ENCODE data around the gene APBA2. TPM values are rescaled to one million over a fixed set of nuclear protein-coding genes. Genes with fewer than 3 reads are reported as not detected.
"Not testable (repeated sequence)": the region's sequence is repeated elsewhere in the genome, so short reads cannot be mapped to it uniquely, and the experiment has no call there.

APBA2 gene
- total RNA-seq, 2 donors from 2014 or later = 9.1 to 9.8 TPM

GRCh38 chr15:29014493-29014892, 128.7 kb downstream of the APBA2 start:
- no peaks in the 10 kb centered on the region for H3K9me3 Mint-ChIP-seq
- H3K27ac Mint-ChIP-seq = no peak overlapping the region
- ATAC-seq (replicated peaks in 1 of 2) (peak; percentile 34 to 75), DNase-seq (no peak)
- H3K4me3 Mint-ChIP-seq = no peak overlapping the region
- H3K4me1 Mint-ChIP-seq (ENCODE audit: low read depth) = peaks cover 29% of the 10 kb centered on the region
- no peaks in the 10 kb centered on the region for H3K27me3 Mint-ChIP-seq (ENCODE audit: low read depth)
- H3K36me3 Mint-ChIP-seq (ENCODE audit: insufficient read depth in 2 of 2) = peaks cover 0 to 1% of the 10 kb centered on the region in 2 donors

- H3K4me1 Mint-ChIP-seq (ENCODE audit: low read depth) = peaks cover 29% of the 10 kb centered on the region
- DNase-seq = no peak
- no peak overlapping the region for H3K27ac Mint-ChIP-seq
- H3K36me3 Mint-ChIP-seq (ENCODE audit: insufficient read depth in 2 of 2) = peaks cover 0 to 1% of the 10 kb centered on the region in 2 donors
- H3K9me3 Mint-ChIP-seq = no peaks in the 10 kb centered on the region
- no peak for ATAC-seq (replicated peaks in 1 of 2)
- H3K27me3 Mint-ChIP-seq (ENCODE audit: low read depth) = no peaks in the 10 kb centered on the region
- H3K4me3 Mint-ChIP-seq = no peak overlapping the region
Measured at GRCh38 chr15:29016518-29016917, 130.7 kb downstream of the APBA2 start.

GRCh38 chr15:29018120-29018805, 132.5 kb downstream of the APBA2 start:
- ATAC-seq (replicated peaks in 1 of 2) = no peak
- no peaks in the 10 kb centered on the region for H3K27me3 Mint-ChIP-seq (ENCODE audit: low read depth)
- H3K4me1 Mint-ChIP-seq (ENCODE audit: low read depth) = peaks cover 23% of the 10 kb centered on the region
- DNase-seq = no peak
- H3K36me3 Mint-ChIP-seq (ENCODE audit: insufficient read depth in 2 of 2) = peaks cover 0 to 1% of the 10 kb centered on the region in 2 donors
- no peak overlapping the region for H3K27ac Mint-ChIP-seq
- H3K4me3 Mint-ChIP-seq = no peak overlapping the region
- no peaks in the 10 kb centered on the region for H3K9me3 Mint-ChIP-seq

GRCh38 chr15:29018995-29019976, 133.5 kb downstream of the APBA2 start:
- H3K4me3 Mint-ChIP-seq = no peak overlapping the region
- peaks cover 13% of the 10 kb centered on the region for H3K4me1 Mint-ChIP-seq (ENCODE audit: low read depth)
- no peak for DNase-seq
- no peaks in the 10 kb centered on the region for H3K27me3 Mint-ChIP-seq (ENCODE audit: low read depth)
- no peaks in the 10 kb centered on the region for H3K9me3 Mint-ChIP-seq
- H3K27ac Mint-ChIP-seq = no peak overlapping the region
- no peak for ATAC-seq (replicated peaks in 1 of 2)
- H3K36me3 Mint-ChIP-seq (ENCODE audit: insufficient read depth in 2 of 2) = peaks cover 0 to 1% of the 10 kb centered on the region in 2 donors

GRCh38 chr15:29021857-29022256, 136.1 kb downstream of the APBA2 start:
- no peaks in the 10 kb centered on the region for H3K9me3 Mint-ChIP-seq
- H3K27ac Mint-ChIP-seq = no peak overlapping the region
- H3K4me1 Mint-ChIP-seq (ENCODE audit: low read depth) = no peaks in the 10 kb centered on the region
- H3K36me3 Mint-ChIP-seq (ENCODE audit: insufficient read depth in 2 of 2) = no peaks in the 10 kb centered on the region
- ATAC-seq (replicated peaks in 1 of 2) (no peak), DNase-seq (no peak)
- no peak overlapping the region for H3K4me3 Mint-ChIP-seq
- no peaks in the 10 kb centered on the region for H3K27me3 Mint-ChIP-seq (ENCODE audit: low read depth)

GRCh38 chr15:29024662-29025061, 138.9 kb downstream of the APBA2 start:
- no peak for ATAC-seq (replicated peaks in 1 of 2)
- DNase-seq = no peak
- Mint-ChIP-seq H3K4me1 (ENCODE audit: low read depth) (peaks cover 5% of the 10 kb centered on the region), H3K36me3 (ENCODE audit: insufficient read depth in 2 of 2) (no peaks in the 10 kb centered on the region), H3K9me3 (peaks cover 0 to 4% of the 10 kb centered on the region in 2 donors), H3K27me3 (ENCODE audit: low read depth) (no peaks in the 10 kb centered on the region), H3K27ac (no peak overlapping the region), H3K4me3 (no peak overlapping the region)

GRCh38 chr15:29025411-29025810, 139.6 kb downstream of the APBA2 start:
- not testable (repeated sequence) for H3K27me3 Mint-ChIP-seq (ENCODE audit: low read depth); H3K27ac Mint-ChIP-seq; ATAC-seq (replicated peaks in 1 of 2); H3K9me3 Mint-ChIP-seq; H3K36me3 Mint-ChIP-seq (ENCODE audit: insufficient read depth in 2 of 2); DNase-seq; H3K4me1 Mint-ChIP-seq (ENCODE audit: low read depth); H3K4me3 Mint-ChIP-seq

GRCh38 chr15:29028158-29028557, 142.4 kb downstream of the APBA2 start:
- not testable (repeated sequence) for H3K27ac Mint-ChIP-seq; ATAC-seq (replicated peaks in 1 of 2); H3K36me3 Mint-ChIP-seq (ENCODE audit: insufficient read depth in 2 of 2); H3K9me3 Mint-ChIP-seq; H3K4me3 Mint-ChIP-seq; DNase-seq; H3K27me3 Mint-ChIP-seq (ENCODE audit: low read depth)
- peaks cover 21% of the 10 kb centered on the region for H3K4me1 Mint-ChIP-seq (ENCODE audit: low read depth)

GRCh38 chr15:29029651-29030195, 143.9 kb downstream of the APBA2 start:
- no peak for DNase-seq
- Mint-ChIP-seq H3K36me3 (ENCODE audit: insufficient read depth in 2 of 2) (peaks cover 2 to 4% of the 10 kb centered on the region in 2 donors), H3K9me3 (peaks cover 0 to 5% of the 10 kb centered on the region in 2 donors), H3K4me1 (ENCODE audit: low read depth) (peaks cover 24% of the 10 kb centered on the region), H3K27me3 (ENCODE audit: low read depth) (no peaks in the 10 kb centered on the region), H3K4me3 (no peak overlapping the region), H3K27ac (no peak overlapping the region)
- no peak for ATAC-seq (replicated peaks in 1 of 2)

GRCh38 chr15:29031502-29032228, 145.9 kb downstream of the APBA2 start:
- peak; percentile 66 to 91 for ATAC-seq (replicated peaks in 1 of 2)
- Mint-ChIP-seq H3K36me3 (ENCODE audit: insufficient read depth in 2 of 2) (peaks cover 2 to 4% of the 10 kb centered on the region in 2 donors), H3K4me3 (no peak overlapping the region)

GRCh38 chr15:29032229-29032625, 146.5 kb downstream of the APBA2 start:
- Mint-ChIP-seq H3K27me3 (ENCODE audit: low read depth) (no peaks in the 10 kb centered on the region), H3K9me3 (peaks cover 0 to 5% of the 10 kb centered on the region in 2 donors), H3K4me3 (no peak overlapping the region), H3K4me1 (ENCODE audit: low read depth) (peaks cover 25% of the 10 kb centered on the region), H3K27ac (no peak overlapping the region), H3K36me3 (ENCODE audit: insufficient read depth in 2 of 2) (peaks cover 3 to 4% of the 10 kb centered on the region in 2 donors)
- no peak for ATAC-seq (replicated peaks in 1 of 2)
- DNase-seq = no peak

More at GRCh38 chr15:29031502-29032228, 145.9 kb downstream of the APBA2 start:
- Mint-ChIP-seq H3K27ac (no peak overlapping the region), H3K9me3 (peaks cover 0 to 5% of the 10 kb centered on the region in 2 donors), H3K27me3 (ENCODE audit: low read depth) (no peaks in the 10 kb centered on the region), H3K4me1 (ENCODE audit: low read depth) (peaks cover 24% of the 10 kb centered on the region)
- DNase-seq = peak in 1 of 2 donors; percentile 16

GRCh38 chr15:29032751-29033150, 147.0 kb downstream of the APBA2 start:
- H3K4me3 Mint-ChIP-seq = no peak overlapping the region
- H3K27me3 Mint-ChIP-seq (ENCODE audit: low read depth) = no peaks in the 10 kb centered on the region
- peaks cover 0 to 5% of the 10 kb centered on the region in 2 donors for H3K9me3 Mint-ChIP-seq
- DNase-seq (no peak), ATAC-seq (replicated peaks in 1 of 2) (no peak)
- peaks cover 30% of the 10 kb centered on the region for H3K4me1 Mint-ChIP-seq (ENCODE audit: low read depth)
- H3K36me3 Mint-ChIP-seq (ENCODE audit: insufficient read depth in 2 of 2) = peaks cover 5 to 8% of the 10 kb centered on the region in 2 donors
- no peak overlapping the region for H3K27ac Mint-ChIP-seq
